ENCODE data around the gene MCM5. TPM values are rescaled to one million over a fixed set of nuclear protein-coding genes. Genes with fewer than 3 reads are reported as not detected.

The MCM5 gene
- total RNA-seq, 4 donors from 2014 or later: 19.8 to 25.3 (median 22.4) TPM

DNA sequence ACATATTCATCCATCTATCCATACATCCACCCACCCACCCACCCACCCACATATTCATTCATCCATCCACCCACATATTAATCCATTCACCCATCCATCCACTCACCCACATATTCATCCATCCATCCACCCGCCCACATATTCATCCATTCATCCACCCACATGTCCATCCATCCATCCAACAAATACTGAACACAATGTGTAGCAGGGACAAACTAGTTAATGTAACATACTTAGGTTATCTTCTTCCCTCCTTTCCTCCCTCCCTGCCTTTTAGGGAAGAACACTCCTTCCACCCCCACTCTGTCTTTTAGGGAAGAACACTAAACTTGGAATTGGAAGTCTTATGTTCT lies 39.4 kb downstream of the MCM5 start:
- DNase-seq (ENCODE audit: low spot score in 2 of 2): no peak
- Histone ChIP-seq H3K4me3 (no peak overlapping the region), H3K36me3 (peaks cover 0 to 13% (median 0%) of the 10 kb centered on the region in 3 donors), H3K27me3 (no peaks in the 10 kb centered on the region), H3K9me3 (peaks cover 0 to under 1% (median 0%) of the 10 kb centered on the region in 4 donors), H3K27ac (no peak overlapping the region), H3K4me1 (no peaks in the 10 kb centered on the region)
- 67 to 93% methylated on average over 1 of the region's 1 CpG for WGBS, 2 donors
- TF ChIP-seq CTCF (IDR thresholded peaks at IDR 0.05) (no peak), EP300 (IDR thresholded peaks at IDR 0.05) (no peak), POLR2A (IDR thresholded peaks at IDR 0.05) (no peak)

DNA sequence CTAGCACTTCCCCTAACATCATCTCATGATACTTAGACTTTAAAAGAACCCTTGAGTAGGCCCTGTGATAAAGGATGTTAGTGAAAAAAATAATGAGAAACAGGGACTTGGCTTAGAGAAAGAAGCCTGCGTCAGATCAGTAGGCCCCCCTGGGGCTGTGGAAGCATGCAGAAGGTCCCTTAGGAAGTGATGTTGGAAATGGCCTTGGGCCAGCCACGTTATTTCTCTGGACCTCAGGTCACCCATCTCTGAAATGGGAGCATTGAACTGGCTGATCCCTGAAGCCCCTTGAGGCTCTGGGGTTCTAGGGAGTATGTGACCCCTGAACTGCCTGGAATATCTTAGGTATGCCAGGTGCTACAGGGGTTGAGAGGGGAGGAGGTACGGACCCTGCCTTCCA lies 40.2 kb downstream of the MCM5 start:
- no peak overlapping the region for H3K27ac ChIP-seq
- no peaks in the 10 kb centered on the region for H3K9me3 ChIP-seq
- 49 to 59% methylated on average over 3 of the region's 3 CpGs for WGBS, 2 donors
- no peaks in the 10 kb centered on the region for H3K27me3 ChIP-seq
- H3K36me3 ChIP-seq: peaks cover 0 to 10% (median 0%) of the 10 kb centered on the region in 3 donors
- H3K4me1 ChIP-seq: no peaks in the 10 kb centered on the region
- TF ChIP-seq CTCF (IDR thresholded peaks at IDR 0.05) (no peak), POLR2A (IDR thresholded peaks at IDR 0.05) (no peak), EP300 (IDR thresholded peaks at IDR 0.05) (no peak)
- no peak for DNase-seq (ENCODE audit: low spot score in 2 of 2)
- no peak overlapping the region for H3K4me3 ChIP-seq

GRCh38 chr22:35441489-35442100 lies 41.7 kb downstream of the MCM5 start:
- Histone ChIP-seq H3K36me3 (peaks cover 0 to 10% (median 0%) of the 10 kb centered on the region in 3 donors), H3K27me3 (no peaks in the 10 kb centered on the region), H3K4me1 (peaks cover 0 to 3% (median 0%) of the 10 kb centered on the region in 4 donors), H3K9me3 (no peaks in the 10 kb centered on the region), H3K4me3 (no peak overlapping the region), H3K27ac (no peak overlapping the region)
- 80 to 86% methylated on average over 8 to 9 of the region's 9 CpGs for WGBS, 2 donors
- TF ChIP-seq CTCF (IDR thresholded peaks at IDR 0.05) (no peak), POLR2A (IDR thresholded peaks at IDR 0.05) (no peak), EP300 (IDR thresholded peaks at IDR 0.05) (no peak)
- no peak for DNase-seq (ENCODE audit: low spot score in 2 of 2)

DNA sequence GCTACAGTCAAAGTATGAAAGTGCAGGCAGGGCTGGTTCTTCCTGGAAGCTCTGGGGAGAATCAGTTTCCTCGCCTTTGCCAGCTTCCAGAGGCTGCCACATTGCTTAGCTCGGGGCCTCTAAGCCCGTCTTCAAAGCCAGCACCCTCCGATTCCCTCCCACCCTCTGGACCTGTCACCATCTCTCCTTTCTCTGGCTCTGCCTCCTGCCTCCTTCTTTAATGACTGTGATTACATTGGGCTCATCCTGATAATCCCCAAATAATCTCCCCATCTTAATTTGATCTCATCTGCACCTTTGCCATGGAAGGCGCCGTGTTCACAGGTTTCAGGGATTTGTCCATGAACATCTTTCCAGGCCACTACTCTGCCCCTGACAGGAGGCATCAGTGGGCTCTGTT lies 42.5 kb downstream of the MCM5 start:
- DNase-seq (ENCODE audit: low spot score in 2 of 2): no peak
- H3K4me3 ChIP-seq: no peak overlapping the region

More for the DNA sequence above, 42.5 kb downstream of the MCM5 start:
- peaks cover 0 to 6% (median 0%) of the 10 kb centered on the region in 4 donors for H3K4me1 ChIP-seq
- no peaks in the 10 kb centered on the region for H3K9me3 ChIP-seq
- no peaks in the 10 kb centered on the region for H3K27me3 ChIP-seq
- H3K36me3 ChIP-seq: peaks cover 0 to 10% (median 0%) of the 10 kb centered on the region in 3 donors
- no peak overlapping the region for H3K27ac ChIP-seq
- 73 to 86% methylated on average over 6 of the region's 6 CpGs for WGBS, 2 donors
- no peak for TF ChIP-seq POLR2A (IDR thresholded peaks at IDR 0.05)
- TF ChIP-seq CTCF (IDR thresholded peaks at IDR 0.05): no peak
- TF ChIP-seq EP300 (IDR thresholded peaks at IDR 0.05): no peak
